ENCODE data around the gene KBTBD8.

Gene KBTBD8

GRCh38 chr3:66998113-66998903 is at the start of gene KBTBD8:
Gene KBTBD8 (plus strand): TSS chr3:66998307. CDS start chr3:66998356, 49 bp downstream.
- Histone ChIP-seq H3K27me3 (ENCODE audit: control insufficient read depth, insufficient read depth, low read length) (peaks cover 9% of the 10 kb centered on the region), H3K9me3 (ENCODE audit: control insufficient read depth, low read depth, low read length) (no peaks in the 10 kb centered on the region), H3K36me3 (ENCODE audit: control insufficient read depth, low read depth, low read length) (peaks cover 7% of the 10 kb centered on the region), H3K9ac (ENCODE audit: low read length) (peak within 1 kb of the TSS; percentile 18), H3K27ac (ENCODE audit: low read length) (no peak within 1 kb of the TSS), H3K4me3 (ENCODE audit: low read length) (peak within 1 kb of the TSS; percentile 77), H3K4me1 (ENCODE audit: control insufficient read depth, low read depth, low read length) (peaks cover 10% of the 10 kb centered on the region)

- no peaks in the 10 kb centered on the region for H3K27me3 ChIP-seq (ENCODE audit: control insufficient read depth, insufficient read depth, low read length)
- no peaks in the 10 kb centered on the region for H3K9me3 ChIP-seq (ENCODE audit: control insufficient read depth, low read depth, low read length)
- H3K9ac ChIP-seq (ENCODE audit: low read length): no peak overlapping the region
- H3K4me3 ChIP-seq (ENCODE audit: low read length): no peak overlapping the region
- no peak overlapping the region for H3K27ac ChIP-seq (ENCODE audit: low read length)
- H3K4me1 ChIP-seq (ENCODE audit: control insufficient read depth, low read depth, low read length): no peaks in the 10 kb centered on the region
- no peaks in the 10 kb centered on the region for H3K36me3 ChIP-seq (ENCODE audit: control insufficient read depth, low read depth, low read length)
These were observed 49.3 kb upstream of the KBTBD8 start for GRCh38 chr3:66948838-66949237.

- Histone ChIP-seq H3K9ac (ENCODE audit: low read length) (no peak overlapping the region), H3K27me3 (ENCODE audit: control insufficient read depth, insufficient read depth, low read length) (no peaks in the 10 kb centered on the region), H3K4me3 (ENCODE audit: low read length) (no peak overlapping the region), H3K9me3 (ENCODE audit: control insufficient read depth, low read depth, low read length) (no peaks in the 10 kb centered on the region), H3K4me1 (ENCODE audit: control insufficient read depth, low read depth, low read length) (no peaks in the 10 kb centered on the region), H3K36me3 (ENCODE audit: control insufficient read depth, low read depth, low read length) (no peaks in the 10 kb centered on the region), H3K27ac (ENCODE audit: low read length) (no peak overlapping the region)
These were observed 48.2 kb upstream of the KBTBD8 start for GRCh38 chr3:66949898-66950297.

- no peak overlapping the region for H3K9ac ChIP-seq (ENCODE audit: low read length)
- H3K4me3 ChIP-seq (ENCODE audit: low read length): no peak overlapping the region
- no peaks in the 10 kb centered on the region for H3K9me3 ChIP-seq (ENCODE audit: control insufficient read depth, low read depth, low read length)
- H3K4me1 ChIP-seq (ENCODE audit: control insufficient read depth, low read depth, low read length): no peaks in the 10 kb centered on the region
- no peaks in the 10 kb centered on the region for H3K27me3 ChIP-seq (ENCODE audit: control insufficient read depth, insufficient read depth, low read length)
- no peak overlapping the region for H3K27ac ChIP-seq (ENCODE audit: low read length)
- H3K36me3 ChIP-seq (ENCODE audit: control insufficient read depth, low read depth, low read length): no peaks in the 10 kb centered on the region
These were observed 45.8 kb upstream of the KBTBD8 start for GRCh38 chr3:66952357-66952756.

GRCh38 chr3:66953934-66954445 is 44.1 kb upstream of the KBTBD8 start:
- Histone ChIP-seq H3K9ac (ENCODE audit: low read length) (no peak overlapping the region), H3K36me3 (ENCODE audit: control insufficient read depth, low read depth, low read length) (no peaks in the 10 kb centered on the region), H3K4me1 (ENCODE audit: control insufficient read depth, low read depth, low read length) (no peaks in the 10 kb centered on the region), H3K4me3 (ENCODE audit: low read length) (no peak overlapping the region), H3K9me3 (ENCODE audit: control insufficient read depth, low read depth, low read length) (no peaks in the 10 kb centered on the region), H3K27me3 (ENCODE audit: control insufficient read depth, insufficient read depth, low read length) (no peaks in the 10 kb centered on the region), H3K27ac (ENCODE audit: low read length) (no peak overlapping the region)

GRCh38 chr3:66956742-66957141 is 41.4 kb upstream of the KBTBD8 start:
- Histone ChIP-seq H3K36me3 (ENCODE audit: control insufficient read depth, low read depth, low read length) (no peaks in the 10 kb centered on the region), H3K9ac (ENCODE audit: low read length) (no peak overlapping the region), H3K4me3 (ENCODE audit: low read length) (no peak overlapping the region), H3K27me3 (ENCODE audit: control insufficient read depth, insufficient read depth, low read length) (no peaks in the 10 kb centered on the region), H3K9me3 (ENCODE audit: control insufficient read depth, low read depth, low read length) (no peaks in the 10 kb centered on the region), H3K27ac (ENCODE audit: low read length) (no peak overlapping the region), H3K4me1 (ENCODE audit: control insufficient read depth, low read depth, low read length) (no peaks in the 10 kb centered on the region)

- Histone ChIP-seq H3K4me3 (ENCODE audit: low read length) (no peak overlapping the region), H3K27me3 (ENCODE audit: control insufficient read depth, insufficient read depth, low read length) (no peaks in the 10 kb centered on the region), H3K9me3 (ENCODE audit: control insufficient read depth, low read depth, low read length) (no peaks in the 10 kb centered on the region), H3K9ac (ENCODE audit: low read length) (no peak overlapping the region), H3K36me3 (ENCODE audit: control insufficient read depth, low read depth, low read length) (no peaks in the 10 kb centered on the region), H3K27ac (ENCODE audit: low read length) (no peak overlapping the region), H3K4me1 (ENCODE audit: control insufficient read depth, low read depth, low read length) (no peaks in the 10 kb centered on the region)
These were observed 40.7 kb upstream of the KBTBD8 start for GRCh38 chr3:66957367-66957766.

GRCh38 chr3:66958067-66958466 is 40.0 kb upstream of the KBTBD8 start:
- Histone ChIP-seq H3K9ac (ENCODE audit: low read length) (no peak overlapping the region), H3K4me1 (ENCODE audit: control insufficient read depth, low read depth, low read length) (no peaks in the 10 kb centered on the region), H3K4me3 (ENCODE audit: low read length) (no peak overlapping the region), H3K36me3 (ENCODE audit: control insufficient read depth, low read depth, low read length) (no peaks in the 10 kb centered on the region), H3K9me3 (ENCODE audit: control insufficient read depth, low read depth, low read length) (no peaks in the 10 kb centered on the region), H3K27me3 (ENCODE audit: control insufficient read depth, insufficient read depth, low read length) (no peaks in the 10 kb centered on the region), H3K27ac (ENCODE audit: low read length) (no peak overlapping the region)

GRCh38 chr3:66962664-66963063 is 35.4 kb upstream of the KBTBD8 start:
- Histone ChIP-seq H3K9ac (ENCODE audit: low read length) (no peak overlapping the region), H3K4me3 (ENCODE audit: low read length) (no peak overlapping the region), H3K27me3 (ENCODE audit: control insufficient read depth, insufficient read depth, low read length) (no peaks in the 10 kb centered on the region), H3K27ac (ENCODE audit: low read length) (no peak overlapping the region), H3K4me1 (ENCODE audit: control insufficient read depth, low read depth, low read length) (no peaks in the 10 kb centered on the region), H3K9me3 (ENCODE audit: control insufficient read depth, low read depth, low read length) (no peaks in the 10 kb centered on the region), H3K36me3 (ENCODE audit: control insufficient read depth, low read depth, low read length) (no peaks in the 10 kb centered on the region)

GRCh38 chr3:66971245-66971644 is 26.9 kb upstream of the KBTBD8 start:
- Histone ChIP-seq H3K4me3 (ENCODE audit: low read length) (no peak overlapping the region), H3K9ac (ENCODE audit: low read length) (no peak overlapping the region), H3K9me3 (ENCODE audit: control insufficient read depth, low read depth, low read length) (no peaks in the 10 kb centered on the region), H3K27me3 (ENCODE audit: control insufficient read depth, insufficient read depth, low read length) (peaks cover 13% of the 10 kb centered on the region), H3K36me3 (ENCODE audit: control insufficient read depth, low read depth, low read length) (no peaks in the 10 kb centered on the region), H3K27ac (ENCODE audit: low read length) (no peak overlapping the region), H3K4me1 (ENCODE audit: control insufficient read depth, low read depth, low read length) (peaks cover 12% of the 10 kb centered on the region)

- Histone ChIP-seq H3K36me3 (ENCODE audit: control insufficient read depth, low read depth, low read length) (no peaks in the 10 kb centered on the region), H3K27ac (ENCODE audit: low read length) (no peak overlapping the region), H3K4me1 (ENCODE audit: control insufficient read depth, low read depth, low read length) (peaks cover 12% of the 10 kb centered on the region), H3K9me3 (ENCODE audit: control insufficient read depth, low read depth, low read length) (no peaks in the 10 kb centered on the region), H3K9ac (ENCODE audit: low read length) (no peak overlapping the region), H3K4me3 (ENCODE audit: low read length) (peak overlapping the region; percentile 7), H3K27me3 (ENCODE audit: control insufficient read depth, insufficient read depth, low read length) (peaks cover 13% of the 10 kb centered on the region)
These were observed 26.1 kb upstream of the KBTBD8 start for GRCh38 chr3:66971891-66972551.

Measured in iPS-18a (cell line).